ENCODE measurements around the gene ADAMTS13.
"Not testable (repeated sequence)": the region's sequence is repeated elsewhere in the genome, so short reads cannot be mapped to it uniquely, and the experiment has no call there.

The ADAMTS13 gene

DNA sequence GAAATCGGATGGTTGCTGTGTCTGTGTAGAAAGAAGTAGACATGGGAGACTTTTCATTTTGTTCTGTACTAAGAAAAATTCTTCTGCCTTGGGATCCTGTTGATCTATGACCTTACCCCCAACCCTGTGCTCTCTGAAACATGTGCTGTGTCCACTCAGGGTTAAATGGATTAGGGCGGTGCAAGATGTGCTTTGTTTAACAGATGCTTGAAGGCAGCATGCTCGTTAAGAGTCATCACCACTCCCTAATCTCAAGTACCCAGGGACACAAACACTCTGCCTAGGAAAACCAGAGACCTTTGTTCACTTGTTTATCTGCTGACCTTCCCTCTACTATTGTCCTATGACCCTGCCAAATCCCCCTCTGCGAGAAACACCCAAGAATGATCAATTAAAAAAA is 30.7 kb upstream of the ADAMTS13 start:
- not testable (repeated sequence) for DNase-seq (ENCODE audit: low spot score)

DNA sequence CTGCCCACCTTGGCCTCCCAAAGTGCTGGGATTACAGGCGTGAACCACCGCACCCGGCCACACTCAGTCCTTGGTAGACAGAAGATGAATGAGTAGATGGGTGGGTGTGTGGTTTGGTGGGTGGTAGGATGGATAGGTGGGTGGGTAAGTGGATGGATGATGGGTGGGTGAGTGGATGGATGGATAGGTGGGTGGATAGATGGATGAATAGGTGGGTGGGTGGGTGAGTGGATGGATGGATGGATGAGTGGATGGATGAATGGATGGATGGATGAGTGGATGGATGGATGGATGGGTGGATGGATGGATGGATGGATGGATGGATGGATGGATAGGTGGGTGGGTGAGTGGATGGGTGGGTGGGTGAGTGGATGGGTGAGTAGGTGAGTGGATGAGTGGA is 29.9 kb upstream of the ADAMTS13 start:
- DNase-seq (ENCODE audit: low spot score): not testable (repeated sequence)

DNA sequence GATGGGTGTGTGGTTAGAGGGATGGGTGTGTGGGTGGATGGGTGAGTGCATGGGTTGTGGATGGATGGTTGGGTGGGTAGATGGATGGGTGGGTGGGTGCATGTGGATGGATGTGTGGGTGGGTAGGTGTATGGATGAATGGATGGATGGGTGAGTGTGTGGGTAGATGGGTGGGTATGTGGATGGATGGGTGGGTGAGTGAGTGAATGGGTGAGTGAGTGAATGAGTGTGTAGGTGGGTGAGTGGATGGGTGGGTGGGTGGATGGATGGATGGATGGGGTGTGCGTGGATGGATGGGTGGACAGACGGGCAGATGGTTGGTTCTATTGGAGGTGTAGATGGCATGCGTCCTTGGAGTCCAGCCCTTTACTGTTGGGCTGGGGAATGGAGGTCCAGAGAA is 28.8 kb upstream of the ADAMTS13 start:
- DNase-seq (ENCODE audit: low spot score): no peak

DNA sequence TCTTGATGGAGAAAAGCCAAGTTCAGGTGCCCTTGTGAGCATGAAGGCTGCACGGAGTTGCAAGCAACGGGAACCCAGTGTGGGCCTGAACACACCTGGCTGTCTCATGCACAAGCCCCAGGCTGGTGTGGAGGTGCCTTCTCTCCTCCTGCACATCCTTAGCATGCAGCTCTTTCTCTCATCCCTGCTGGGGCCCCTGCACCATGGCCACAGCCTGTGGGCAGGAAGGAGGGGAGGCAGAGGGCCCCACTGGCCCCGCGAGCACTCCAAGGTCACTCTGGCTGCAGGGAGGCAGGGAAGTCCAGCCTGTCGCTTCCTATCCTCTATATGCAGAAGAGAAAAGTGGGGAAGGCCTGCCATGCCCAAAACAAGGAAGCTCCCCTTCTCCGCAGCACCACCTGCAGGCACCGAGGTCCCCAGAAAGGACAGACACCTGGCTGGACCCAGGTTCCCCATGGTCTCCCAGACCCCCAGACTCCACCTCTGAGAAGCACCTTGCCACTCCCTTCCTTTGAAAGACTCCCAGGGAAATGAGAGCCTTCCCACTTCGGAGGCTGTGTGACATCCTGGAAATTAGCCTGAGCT is 27.4 kb upstream of the ADAMTS13 start:
- DNase-seq (ENCODE audit: low spot score): no peak

DNA sequence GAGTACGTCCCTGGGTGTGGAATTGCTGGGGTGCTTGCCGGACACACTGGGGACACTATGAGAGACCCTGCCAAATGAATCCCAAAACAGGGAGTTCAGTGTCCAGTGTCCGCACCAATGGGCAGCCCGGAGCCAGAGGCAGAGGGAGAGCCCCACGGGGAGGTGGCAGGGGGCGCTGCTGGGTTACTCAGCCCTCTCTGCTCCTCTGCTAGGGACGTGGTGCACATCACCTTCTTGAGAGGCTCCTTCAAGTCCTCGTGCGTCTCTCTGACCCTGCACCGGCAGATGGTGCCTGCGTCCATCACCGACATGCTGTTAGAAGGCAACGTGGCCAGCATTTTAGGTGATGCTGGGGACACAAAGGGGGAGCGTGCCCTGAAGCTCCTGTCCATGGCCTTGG is 25.2 kb upstream of the ADAMTS13 start:
- DNase-seq (ENCODE audit: low spot score): peak; percentile 66

DNA sequence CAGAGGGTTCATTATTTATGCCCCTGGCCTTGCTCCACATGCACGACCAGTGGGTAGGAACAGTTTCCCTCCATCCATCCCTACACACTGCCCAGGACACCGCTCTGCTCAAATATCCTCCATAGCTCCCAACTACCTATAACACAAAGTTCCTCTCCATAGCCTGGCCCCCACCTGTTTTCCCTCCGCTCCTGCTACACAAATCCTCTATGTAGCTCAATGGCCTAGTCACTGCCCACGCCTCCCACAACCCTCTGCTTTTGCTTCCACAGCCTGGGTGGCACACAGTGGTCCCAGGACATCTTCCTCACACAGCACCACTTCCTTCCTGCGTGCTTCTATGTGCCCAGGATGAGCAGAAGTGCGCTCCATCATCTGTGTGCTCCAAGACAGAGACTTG is 24.8 kb upstream of the ADAMTS13 start:
- DNase-seq (ENCODE audit: low spot score): no peak

DNA sequence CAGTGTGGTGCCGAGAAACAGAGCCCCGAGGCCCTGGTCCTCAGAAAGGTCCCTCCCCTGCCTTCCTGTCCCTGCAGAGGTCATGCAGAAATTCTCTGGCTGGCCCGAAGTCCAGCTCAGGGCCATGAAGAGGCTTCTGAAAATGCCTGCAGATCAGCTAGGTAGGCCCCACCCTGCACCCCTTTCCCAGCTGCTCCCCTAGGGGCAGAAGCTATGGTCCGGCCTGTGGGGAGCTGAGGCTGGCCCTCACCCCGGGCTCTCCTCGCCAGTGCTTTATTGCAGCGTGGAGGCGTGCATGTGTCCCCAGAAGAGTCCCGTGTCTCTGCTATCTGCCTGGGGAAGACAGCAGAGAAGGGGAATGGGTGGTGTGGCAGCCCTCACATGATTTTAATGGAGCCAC is 24.3 kb upstream of the ADAMTS13 start:
- DNase-seq (ENCODE audit: low spot score): no peak

DNA sequence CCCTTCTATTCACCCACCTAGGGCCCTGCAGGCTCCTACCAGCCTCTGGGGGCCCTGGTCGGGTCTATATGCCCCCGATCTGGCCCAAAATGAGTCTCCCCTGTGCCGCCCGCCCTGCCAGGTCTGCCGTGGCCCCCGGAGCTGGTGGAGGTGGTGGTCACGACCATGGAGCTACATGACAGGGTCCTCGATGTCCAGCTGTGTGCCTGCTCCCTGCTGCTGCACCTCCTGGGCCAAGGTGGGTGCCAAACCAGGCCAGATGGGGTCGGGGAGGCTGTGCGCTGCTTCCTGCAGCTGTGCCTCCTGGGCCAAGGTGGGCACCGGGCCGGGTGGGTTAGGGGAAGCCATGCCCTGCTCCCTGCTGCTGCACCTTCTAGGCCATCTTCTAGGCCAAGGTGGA is 21.9 kb upstream of the ADAMTS13 start:
- no peak for DNase-seq (ENCODE audit: low spot score)

DNA sequence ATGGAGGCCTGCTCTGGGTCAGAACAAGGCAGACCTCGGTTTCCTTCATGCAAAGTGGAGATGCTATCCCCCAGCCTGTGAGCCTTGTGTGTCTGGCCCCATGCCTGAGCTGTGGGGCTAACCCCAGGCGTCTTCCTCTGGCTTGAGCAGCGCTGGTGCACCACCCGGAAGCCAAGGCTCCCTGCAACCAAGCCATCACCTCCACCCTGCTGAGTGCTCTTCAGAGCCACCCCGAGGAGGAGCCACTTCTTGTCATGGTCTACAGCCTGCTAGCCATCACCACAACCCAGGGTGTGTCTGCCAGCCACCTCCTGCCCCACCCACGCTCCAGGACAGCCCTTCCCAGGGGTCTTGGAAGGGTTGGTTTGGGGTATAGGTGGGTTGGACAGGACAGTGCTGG is 20.6 kb upstream of the ADAMTS13 start:
- DNase-seq (ENCODE audit: low spot score): no peak

DNA sequence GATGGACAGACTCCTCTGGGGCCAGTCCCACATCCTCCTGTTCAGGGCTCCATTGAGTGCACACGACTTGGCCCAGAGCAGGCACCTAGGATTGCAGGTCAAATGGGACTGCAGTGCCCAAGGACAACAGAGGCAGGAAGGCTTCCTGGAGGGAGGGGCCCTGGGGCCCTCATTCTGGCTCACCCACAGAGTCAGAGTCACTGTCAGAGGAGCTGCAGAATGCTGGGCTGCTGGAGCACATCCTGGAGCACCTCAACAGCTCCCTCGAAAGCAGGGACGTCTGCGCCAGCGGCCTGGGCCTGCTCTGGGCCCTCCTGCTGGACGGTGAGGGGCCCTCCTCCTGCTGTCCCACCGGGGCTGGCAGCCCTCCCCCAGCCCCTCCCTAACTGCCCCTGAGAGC is 19.5 kb upstream of the ADAMTS13 start:
- no peak for DNase-seq (ENCODE audit: low spot score)

DNA sequence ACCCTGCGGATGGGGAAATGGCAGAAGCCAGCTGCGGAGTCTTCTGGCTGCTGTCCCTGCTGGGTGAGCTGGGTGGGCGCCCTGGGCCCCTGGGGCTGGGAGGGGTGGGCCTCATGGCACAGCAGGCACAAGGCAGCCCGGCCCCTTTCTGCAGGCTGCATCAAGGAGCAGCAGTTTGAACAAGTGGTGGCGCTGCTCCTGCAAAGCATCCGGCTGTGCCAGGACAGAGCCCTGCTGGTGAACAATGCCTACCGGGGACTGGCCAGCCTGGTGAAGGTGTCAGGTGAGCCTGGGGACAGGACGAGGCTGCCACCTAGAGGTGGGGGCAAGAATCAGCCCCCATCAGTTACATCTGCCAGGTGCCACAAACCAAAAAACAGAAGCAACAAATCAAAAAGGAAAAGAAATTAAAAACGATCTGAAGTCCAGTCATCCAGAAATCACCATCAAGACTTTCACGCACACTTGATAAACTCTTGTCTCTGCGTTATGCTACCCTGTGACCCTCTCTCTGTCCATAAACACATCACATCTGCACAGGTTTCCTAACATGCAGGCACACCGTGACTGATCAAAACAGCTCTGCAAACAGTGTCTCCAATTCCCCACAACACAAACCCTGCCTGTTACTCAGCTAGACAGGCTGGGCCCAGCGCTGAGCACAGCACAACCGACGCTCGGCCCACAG is 18.3 kb upstream of the ADAMTS13 start:
- DNase-seq (ENCODE audit: low spot score): no peak

DNA sequence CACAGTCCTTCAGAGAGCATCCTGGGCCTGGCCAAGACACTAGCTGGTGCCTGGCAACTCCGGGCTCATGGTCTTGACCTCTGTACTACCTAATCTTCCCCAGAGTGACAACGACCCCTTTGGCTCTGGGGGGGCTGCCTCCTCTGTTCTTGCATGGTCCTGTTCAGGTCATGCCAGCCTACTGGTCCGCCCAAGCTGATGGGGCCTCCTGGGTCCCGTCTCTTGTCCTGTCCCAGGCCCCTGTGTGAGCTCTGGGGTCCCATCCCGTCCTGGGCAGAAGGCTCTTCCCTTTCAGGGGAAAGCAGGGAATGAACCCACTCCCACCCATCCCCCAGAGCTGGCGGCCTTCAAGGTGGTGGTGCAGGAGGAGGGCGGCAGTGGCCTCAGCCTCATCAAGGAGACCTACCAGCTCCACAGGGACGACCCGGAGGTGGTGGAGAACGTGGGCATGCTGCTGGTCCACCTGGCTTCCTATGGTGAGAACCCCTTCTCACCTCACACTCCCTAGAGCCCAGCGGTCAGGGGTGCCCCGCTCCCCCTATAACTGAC is 17.6 kb upstream of the ADAMTS13 start:
- no peak for DNase-seq (ENCODE audit: low spot score)

DNA sequence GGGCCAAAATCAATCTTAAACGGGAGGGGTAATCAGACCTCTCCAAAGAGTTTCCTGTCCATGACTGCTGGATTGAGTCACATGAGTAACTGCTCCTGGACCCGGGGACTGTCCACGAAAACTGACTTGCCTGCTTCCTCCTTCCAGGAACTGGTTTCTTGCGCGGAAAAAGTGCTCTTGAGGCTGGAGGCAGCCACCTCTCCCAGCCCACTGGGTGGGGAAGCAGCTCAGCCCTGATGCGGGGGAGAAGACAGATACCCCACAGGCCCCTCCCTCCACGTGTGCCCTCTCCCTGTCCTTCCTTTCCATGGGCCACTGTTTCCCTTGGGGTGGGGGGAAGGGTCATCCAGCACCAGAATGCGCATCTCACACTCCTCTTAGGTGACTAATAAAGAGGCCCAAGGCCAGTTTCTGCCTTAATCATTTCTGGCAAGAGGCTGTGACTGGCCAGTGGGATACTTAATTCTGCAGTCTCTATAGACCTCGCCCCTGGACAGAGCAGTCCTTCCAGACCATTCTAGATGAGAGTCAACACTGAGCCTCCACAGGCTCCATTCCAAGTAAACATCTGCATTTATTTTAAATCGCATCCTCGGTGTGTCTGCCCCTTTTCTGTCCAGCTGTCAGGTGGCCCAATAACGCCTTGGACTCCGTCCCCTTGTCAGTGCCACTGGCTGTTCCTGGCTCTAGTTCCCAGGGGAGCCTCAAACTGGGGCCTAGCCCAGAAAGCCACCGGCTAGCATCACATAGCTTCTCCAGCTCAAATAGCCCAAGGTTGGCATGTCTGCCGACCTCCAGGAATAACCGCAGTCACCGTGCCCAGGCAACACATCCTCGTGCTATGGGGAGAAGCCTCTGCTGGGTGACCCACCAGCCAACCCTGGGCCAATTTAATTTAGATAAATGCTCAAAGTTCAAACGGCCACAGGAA is 16.4 kb upstream of the ADAMTS13 start:
- DNase-seq (ENCODE audit: low spot score): no peak

DNA sequence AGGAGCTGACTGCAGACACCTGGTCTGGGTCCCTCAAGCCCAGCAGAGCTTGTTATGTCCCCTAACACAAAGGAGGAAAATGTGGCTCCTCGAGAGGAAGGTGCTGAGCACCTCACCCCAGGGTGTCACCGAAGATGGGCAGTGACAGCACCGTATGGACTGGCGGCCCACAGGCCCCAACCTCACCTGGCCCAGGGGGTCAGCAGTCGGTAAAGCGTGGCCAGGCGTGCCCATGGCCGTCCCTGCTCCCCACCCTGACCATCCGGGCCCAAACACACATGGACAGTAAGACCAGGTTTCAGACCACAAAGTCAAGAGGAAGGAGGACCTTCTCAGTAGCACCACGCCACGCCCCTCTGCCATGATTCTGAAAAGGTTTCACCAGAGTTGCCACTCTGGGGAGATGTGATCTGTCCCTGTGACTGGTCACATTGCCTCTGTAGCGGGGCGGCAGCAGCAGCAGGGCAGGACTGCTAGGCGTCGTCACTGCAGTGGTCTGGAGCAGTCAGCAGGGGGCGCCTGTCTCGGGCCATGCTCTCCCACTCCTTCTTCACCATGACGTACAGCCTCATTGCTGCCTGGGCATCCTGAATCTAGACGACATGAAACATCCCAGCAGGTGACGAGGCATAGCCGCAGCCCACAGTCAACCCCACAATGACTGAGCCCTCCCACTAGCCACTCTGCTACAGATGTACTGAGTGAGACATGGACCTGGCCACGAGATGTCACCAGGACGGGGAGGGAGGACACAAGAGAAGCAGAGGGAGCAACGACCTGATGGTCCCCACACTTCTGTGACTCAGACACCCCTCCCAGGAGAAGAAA is 15.5 kb upstream of the ADAMTS13 start:
- DNase-seq (ENCODE audit: low spot score): peak; percentile 69

DNA sequence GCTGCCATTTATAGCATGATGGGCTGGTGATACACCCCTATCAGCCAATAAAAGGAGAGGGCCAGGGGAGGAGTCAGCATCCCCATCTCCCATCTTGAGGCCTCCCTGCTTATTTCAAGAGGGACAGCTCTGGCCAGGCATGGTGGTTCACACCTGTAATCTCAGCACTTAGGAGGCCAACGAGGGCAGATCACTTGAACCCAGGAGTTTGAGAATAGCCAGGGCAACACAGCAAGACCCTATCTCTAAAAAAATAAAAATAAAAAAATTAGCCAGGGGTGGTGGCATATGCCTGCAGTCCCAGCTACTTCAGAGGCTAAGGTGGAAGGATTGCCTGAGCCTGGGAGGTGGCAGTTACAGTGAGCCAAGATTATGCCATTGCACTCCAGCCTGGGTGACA is 14.1 kb upstream of the ADAMTS13 start:
- DNase-seq (ENCODE audit: low spot score): no peak

DNA sequence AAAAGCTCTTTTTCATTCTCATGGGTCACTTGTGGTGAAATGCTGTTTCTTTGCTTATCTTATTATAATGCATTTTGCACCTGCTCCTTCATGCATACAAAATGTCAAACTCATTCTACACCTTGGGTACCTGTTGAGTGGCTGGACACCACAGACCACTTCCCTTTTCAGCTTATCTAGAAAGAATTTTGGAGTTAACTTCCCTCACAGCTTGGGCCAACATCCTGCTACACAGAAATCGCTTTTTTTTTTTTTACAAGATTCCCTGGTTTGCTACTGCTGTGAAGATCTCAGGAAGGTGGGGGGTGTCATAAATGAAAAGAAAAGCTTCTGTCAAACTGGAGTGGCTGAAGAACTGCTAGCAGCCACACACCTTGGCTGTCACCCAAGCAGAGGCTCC is 7.0 kb upstream of the ADAMTS13 start:
- no peak for DNase-seq (ENCODE audit: low spot score)

DNA sequence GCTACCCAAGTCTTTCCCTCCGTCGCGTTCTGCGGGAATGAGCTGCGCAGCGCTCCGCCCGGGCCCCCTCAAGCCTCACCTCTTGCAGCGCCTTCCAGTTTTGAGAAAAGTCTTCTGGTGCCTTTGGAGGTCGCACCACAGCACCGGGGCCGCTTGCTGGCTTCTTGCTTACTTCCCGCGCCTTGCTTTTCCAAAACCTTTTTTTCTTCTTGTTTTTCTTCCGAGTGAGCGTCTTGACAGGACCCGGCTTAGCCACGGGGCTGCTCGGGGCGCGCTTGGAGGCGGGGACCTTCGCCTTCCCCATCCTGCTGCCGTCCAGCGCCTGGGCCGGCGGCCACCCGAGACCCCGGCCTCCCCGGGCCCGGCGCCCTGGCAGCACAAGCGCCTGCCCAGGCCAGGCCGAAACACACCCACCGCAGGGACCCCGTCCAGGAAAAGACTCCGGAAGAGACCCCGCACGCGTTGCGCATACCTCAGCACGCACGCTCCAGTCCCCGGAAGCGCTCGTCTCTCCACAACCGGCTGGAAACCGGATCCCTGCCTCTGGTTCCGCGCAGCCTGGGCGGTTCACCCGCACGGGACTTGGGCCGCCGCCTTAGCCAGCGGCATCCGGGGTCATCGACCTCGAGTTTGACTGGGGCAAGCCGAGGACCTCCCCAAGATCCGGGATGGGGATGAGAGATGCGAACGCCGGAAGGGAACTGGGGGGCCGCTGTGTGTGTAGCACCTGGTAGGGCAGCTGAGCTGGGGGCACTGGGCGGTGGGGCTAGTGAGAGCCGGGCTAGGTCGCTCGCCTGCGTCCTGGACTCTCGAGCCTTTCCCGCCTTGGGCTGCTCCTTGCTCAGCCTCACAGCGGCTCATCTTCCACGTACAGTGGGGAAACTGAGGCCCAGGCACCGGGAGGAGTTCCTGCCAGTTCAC is 4.4 kb upstream of the ADAMTS13 start, which contains the start of gene REXO4:
TSS of gene REXO4 (minus strand) at position 470 of the 921 bp plus-strand sequence. CDS start at position 304, 166 bp downstream.
- DNase-seq (ENCODE audit: low spot score): peak; percentile 95

DNA sequence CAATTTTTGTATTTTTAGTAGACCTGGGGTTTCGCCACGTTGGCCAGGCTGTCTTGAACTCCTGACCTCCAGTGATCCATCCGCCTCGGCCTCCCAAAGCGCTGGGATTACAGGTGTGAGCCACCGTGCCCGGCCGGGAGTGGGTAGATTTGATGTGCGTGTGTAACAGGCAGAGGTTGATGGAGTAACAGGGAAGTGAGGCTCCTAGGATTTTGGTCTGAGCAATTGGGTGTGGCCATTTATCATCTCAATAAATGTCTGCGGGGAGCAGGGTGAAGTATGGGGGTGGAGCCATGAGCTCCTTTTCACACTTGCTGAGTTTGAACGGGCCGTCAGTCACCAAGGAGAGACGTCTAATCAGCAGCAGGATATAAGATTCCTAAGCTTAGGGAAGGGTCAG is 3.2 kb upstream of the ADAMTS13 start:
- DNase-seq (ENCODE audit: low spot score): no peak

DNA sequence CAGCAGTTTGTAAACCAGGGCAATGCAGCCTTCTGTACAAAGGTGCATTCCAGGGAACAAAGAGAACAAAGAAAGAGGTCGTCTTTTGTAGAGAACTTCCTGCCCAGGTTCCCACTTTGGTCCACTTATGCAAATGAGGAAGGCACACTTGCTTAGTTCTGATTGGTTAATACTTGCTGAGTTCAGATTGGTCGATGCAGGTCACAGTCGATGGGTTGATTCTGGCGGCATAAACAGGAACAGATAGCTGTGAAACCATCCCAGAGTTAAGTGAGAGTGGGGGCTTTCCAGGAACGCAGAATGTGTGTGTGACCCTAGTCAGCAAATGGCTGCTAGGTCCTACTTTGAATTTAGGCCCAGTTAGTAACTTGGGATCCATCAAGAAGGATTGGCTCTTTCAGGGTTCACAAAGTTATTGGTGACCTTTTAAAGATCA is 1.8 kb upstream of the ADAMTS13 start:
- no peak for DNase-seq (ENCODE audit: low spot score)

DNA sequence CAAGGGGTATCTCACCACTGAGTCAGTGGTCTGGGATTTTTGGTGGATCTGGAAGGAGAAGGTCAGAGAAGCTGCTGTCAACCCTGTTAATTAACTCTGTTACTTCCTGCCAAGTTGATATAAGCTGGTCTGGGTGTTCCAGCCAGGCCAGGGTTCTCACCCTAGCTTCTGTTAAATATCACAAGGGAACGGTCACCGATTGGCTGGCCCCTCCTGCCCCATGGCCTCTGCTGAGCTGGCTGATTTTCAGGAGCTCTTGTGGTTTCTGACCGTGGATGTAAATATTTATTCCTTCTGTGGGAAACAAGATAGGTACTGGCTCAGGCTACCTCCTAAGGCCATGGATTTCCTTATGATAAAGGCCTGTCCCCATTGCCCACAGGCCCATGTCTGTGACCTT is 1.0 kb downstream of the ADAMTS13 start:
- DNase-seq (ENCODE audit: low spot score): no peak
